GM04504 (cell line): ENCODE results near the gene STAC.

Experiments used
- DNase-seq: peaks from one replicate; pipeline ENCODE4 v3.0.0-alpha.2; 2012; ENCODE audit warnings: low read depth

The STAC gene, protein sequence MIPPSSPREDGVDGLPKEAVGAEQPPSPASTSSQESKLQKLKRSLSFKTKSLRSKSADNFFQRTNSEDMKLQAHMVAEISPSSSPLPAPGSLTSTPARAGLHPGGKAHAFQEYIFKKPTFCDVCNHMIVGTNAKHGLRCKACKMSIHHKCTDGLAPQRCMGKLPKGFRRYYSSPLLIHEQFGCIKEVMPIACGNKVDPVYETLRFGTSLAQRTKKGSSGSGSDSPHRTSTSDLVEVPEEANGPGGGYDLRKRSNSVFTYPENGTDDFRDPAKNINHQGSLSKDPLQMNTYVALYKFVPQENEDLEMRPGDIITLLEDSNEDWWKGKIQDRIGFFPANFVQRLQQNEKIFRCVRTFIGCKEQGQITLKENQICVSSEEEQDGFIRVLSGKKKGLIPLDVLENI

GRCh38 chr3:36380221-36381031, at the start of gene STAC:
Gene STAC (plus strand): TSS chr3:36380504. CDS start chr3:36380644, 140 bp downstream.
- no peak for DNase-seq

- DNase-seq = no peak
Measured at GRCh38 chr3:36332139-36332538, 48.2 kb upstream of the STAC start.

GRCh38 chr3:36362216-36362615, 18.1 kb upstream of the STAC start:
- no peak for DNase-seq

GRCh38 chr3:36362973-36363372, 17.3 kb upstream of the STAC start:
- DNase-seq = no peak

GRCh38 chr3:36364260-36364659, 16.0 kb upstream of the STAC start:
- DNase-seq = no peak

DNA sequence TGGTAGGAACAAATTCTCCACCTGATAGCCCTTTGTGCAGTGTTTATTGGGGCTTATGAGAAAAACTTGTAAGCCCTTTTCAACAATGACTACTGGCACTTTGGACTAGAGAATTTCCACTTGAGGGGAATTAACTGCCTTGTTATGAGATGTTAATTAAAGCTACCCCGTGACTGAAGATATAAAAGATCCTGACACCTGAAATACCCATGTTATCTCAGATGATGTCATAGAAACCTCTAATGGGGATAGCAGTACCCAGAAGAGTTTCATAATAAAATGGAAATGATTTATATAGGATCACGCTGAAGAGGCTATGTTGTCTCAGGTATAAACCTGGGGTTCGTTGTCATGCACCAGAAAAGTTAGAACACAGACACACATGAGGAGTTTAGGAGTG, 14.5 kb upstream of the STAC start:
- DNase-seq = no peak

- DNase-seq = no peak
Measured at GRCh38 chr3:36366308-36366707, 14.0 kb upstream of the STAC start.

GRCh38 chr3:36367912-36368573, 12.3 kb upstream of the STAC start:
- DNase-seq = no peak

DNA sequence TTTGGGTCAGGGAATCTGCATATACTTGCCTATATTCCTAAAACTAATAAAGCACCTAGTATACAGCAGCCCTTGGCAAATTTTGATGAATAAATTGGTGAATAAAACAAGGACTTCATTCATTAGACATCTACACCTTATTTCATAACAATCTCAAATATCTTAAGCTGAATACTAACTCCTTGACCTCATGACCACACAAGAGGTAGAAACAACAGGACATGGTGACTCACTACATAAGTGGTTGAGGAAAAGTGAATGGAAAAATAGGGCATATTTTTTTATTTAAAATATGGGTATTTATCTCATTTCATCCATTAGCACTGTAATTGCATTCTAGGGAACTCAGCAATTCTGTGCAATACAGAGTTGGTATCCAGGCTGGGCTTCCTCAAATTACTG, 7.8 kb upstream of the STAC start:
- DNase-seq = no peak

GRCh38 chr3:36373084-36373483, 7.2 kb upstream of the STAC start:
- DNase-seq = peak; percentile 47

- no peak for DNase-seq
Measured at GRCh38 chr3:36373666-36374065, 6.6 kb upstream of the STAC start.

DNA sequence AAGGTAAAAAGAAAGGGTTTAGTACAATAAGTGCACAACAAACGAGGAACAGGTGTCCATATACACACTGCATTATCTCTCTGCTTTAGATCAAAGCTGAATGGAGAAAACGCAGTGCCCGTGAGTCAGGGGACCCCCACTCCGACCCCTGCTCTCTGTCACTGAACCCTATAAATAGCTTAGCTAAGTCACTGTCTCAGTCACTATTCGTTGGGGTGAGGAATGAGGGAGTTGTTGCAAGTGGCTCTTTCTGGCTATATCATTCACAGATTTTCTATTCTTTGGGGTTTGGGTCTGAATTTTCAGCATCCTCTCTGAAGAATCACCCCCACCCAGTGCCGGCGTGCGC, 458 bp upstream of the STAC start:
- no peak for DNase-seq

- DNase-seq = no peak
Measured at GRCh38 chr3:36381311-36381956, 1.1 kb downstream of the STAC start.

GRCh38 chr3:36393563-36393962, 13.3 kb downstream of the STAC start:
- DNase-seq = no peak

DNA sequence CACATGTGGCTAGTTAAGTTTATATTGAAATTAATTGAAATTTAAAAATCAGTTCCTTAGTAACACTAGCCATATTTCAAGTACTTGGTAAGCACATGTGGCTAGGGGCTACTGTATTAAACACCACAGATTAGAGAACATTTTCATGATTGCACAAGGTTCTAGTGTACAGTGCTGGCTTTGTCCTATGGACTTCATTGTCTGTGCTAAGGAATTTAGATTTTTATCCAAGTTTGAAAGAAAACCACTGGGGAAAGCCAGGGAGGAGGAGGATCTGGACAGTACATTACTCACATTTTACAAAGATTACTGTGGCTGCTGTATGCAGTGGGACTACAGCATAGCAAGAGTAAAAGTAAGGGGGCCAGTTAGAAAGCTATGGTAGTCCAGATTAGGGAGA, 13.9 kb downstream of the STAC start:
- peak; percentile 24 for DNase-seq

- peak; percentile 88 for DNase-seq
Measured at GRCh38 chr3:36397841-36398240, 17.5 kb downstream of the STAC start.

DNA sequence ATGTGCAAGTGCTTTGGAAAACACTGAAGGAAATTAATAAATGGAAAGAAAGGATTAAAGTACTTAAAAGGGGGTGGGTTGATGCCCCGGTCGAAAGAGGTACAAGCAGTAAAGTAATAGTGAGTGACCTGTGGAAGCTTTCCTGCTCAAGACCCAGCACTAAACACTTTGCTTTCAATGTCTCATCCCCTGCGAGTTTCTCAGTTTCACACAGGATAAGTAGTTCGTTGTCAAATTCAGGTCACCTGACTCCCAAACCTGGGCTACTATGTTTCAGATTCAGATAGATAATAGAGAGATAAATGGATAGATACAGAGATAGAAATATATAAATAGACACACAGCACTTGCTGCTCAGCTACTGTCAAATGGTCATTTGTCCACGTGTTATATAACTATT, 19.6 kb downstream of the STAC start:
- no peak for DNase-seq

DNA sequence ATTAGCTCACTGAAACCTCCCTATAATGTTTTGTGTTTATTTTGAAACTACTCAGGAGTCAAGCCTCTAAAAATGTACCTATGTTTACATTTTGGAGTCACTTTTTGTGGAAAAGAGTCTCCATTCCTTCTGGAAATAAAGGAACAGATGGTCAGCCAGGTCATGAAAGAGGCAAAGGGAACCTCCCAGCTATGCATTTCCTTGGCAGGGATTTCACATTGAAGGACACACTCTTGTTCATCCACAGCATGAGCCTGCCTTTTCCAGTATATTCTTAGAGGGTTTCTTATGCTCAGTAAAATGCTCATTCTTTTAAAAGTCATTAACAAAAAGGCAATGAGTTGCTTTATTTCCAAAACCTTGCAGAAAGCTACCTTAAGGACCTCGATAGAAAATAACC, 20.8 kb downstream of the STAC start:
- no peak for DNase-seq

- no peak for DNase-seq
Measured at GRCh38 chr3:36403661-36404060, 23.4 kb downstream of the STAC start.

DNA sequence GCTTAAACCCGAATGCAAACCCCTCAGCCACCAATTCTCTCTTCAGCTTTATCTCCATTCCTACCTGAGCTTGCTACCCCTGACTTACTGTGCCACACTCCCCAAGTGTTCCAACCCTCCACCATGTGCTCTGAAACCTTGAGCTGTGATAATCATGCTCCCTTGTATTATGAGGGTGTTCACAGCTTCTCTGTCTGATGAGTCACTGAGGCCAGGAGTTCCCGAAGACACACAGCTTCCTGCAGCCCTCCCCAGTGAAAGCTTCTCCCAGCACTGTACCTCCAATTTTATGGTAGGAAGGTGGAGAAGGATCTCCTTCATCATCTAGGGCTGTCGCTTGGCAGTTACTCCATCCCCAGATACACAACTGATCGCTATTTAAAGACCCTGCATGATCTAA, 24.9 kb downstream of the STAC start:
- no peak for DNase-seq

DNA sequence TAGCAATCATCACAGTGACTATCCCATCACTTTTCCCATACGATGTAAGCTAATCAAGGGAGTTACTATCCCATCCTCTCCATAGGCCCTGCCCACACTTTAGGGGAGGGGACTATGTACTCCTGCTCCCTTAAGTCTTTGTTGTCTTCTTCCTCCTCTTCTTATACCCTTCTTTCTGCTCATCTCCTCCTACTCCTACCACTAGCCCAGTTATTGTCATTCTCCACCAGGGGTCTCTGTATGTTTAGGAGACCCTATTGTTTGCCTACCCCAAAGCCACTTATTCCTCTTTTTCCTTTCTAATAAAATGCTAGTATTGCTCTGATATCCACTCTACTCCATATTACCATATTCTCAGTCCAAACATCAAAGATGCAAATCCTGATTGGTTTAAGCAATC, 27.8 kb downstream of the STAC start:
- no peak for DNase-seq

DNA sequence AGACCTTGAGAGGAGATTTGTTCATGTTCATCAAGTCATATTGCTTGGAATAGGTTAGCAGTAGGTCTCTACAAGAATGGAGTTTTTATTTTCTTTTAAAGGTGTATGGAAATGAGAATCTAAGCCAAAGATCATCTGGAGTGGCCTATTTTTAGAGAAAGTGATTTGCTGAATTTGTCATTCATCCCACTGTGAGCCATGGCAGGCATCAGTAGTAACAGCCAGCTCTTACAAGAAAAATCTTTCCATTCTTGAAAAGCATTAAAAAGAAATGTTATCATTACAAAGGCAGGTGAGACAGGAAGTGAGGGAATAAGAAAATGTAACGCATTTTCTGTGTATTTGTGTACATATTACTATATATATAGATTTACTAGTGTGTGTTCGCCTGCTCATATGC, 29.6 kb downstream of the STAC start:
- DNase-seq = no peak
